Right renal cortex interstitium (tissue), 3 donors: ENCODE results near the gene UPK3B. TPM values are rescaled to one million over a fixed set of nuclear protein-coding genes. Genes with fewer than 3 reads are reported as not detected.
"Not testable (repeated sequence)": the region's sequence is repeated elsewhere in the genome, so short reads cannot be mapped to it uniquely, and the experiment has no call there.

Experiments
- DNase-seq, 3 donors: peaks; one replicate each; pipeline ENCODE4 v3.0.0-alpha.2; 2013; ENCODE audit warnings: low read depth in 3 of 3, low spot score in 2 of 3
- polyA plus RNA-seq, 3 donors: library from polyadenylated mRNA; unstranded; fragments of 120-200 nt; gene quantifications; one replicate each; pipeline ENCODE4 v1.2.1, GENCODE V29; 2013; ENCODE audit not compliant: insufficient read length in 3 of 3

UPK3B gene
- polyA plus RNA-seq, 3 donors = 0.17 to 1.9 (median 1.4) TPM

DNA sequence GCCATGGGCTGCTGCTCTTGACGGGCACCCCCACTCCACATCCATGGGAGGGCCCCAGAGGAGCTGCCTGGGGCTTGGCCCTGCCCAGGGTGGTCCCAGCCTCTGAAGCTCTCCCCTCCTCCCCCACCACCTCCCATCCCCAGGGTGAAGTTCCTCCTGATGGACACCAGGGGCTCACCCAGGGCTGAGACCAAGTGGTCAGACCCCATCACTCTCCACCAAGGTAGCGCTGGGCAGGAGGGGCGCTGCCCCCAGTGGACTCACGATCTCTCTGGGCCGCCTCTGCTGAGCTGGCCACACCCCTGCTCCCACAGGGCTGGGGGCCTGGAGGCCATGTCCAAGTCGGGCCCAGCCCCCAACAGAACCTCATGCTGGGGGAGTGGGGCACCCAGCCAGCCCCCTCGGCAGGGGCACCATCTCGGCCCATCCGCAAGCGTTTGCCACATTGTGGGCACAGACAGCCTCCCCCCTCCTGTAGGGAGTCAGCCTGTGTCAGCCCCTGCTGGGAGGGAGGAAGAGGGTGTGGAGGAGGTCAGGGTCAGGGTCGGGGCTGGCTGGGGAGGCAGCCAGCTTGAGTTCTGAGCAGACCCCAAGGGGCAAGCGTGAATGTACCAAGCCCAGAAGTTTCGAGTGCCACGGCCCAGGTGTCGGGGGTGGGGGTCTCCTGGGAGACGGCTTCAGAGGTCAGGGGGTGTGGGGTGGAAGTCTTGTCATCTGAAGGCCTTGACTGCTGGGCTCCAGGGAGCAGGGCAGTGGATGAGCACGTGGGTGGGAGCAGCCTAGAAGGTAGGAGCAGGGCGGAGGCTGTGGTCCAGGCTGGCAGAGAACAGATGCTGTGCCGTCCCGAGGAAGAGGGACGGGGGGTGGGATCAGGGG is 2.8 kb downstream of the UPK3B start:
- DNase-seq = no peak

DNA sequence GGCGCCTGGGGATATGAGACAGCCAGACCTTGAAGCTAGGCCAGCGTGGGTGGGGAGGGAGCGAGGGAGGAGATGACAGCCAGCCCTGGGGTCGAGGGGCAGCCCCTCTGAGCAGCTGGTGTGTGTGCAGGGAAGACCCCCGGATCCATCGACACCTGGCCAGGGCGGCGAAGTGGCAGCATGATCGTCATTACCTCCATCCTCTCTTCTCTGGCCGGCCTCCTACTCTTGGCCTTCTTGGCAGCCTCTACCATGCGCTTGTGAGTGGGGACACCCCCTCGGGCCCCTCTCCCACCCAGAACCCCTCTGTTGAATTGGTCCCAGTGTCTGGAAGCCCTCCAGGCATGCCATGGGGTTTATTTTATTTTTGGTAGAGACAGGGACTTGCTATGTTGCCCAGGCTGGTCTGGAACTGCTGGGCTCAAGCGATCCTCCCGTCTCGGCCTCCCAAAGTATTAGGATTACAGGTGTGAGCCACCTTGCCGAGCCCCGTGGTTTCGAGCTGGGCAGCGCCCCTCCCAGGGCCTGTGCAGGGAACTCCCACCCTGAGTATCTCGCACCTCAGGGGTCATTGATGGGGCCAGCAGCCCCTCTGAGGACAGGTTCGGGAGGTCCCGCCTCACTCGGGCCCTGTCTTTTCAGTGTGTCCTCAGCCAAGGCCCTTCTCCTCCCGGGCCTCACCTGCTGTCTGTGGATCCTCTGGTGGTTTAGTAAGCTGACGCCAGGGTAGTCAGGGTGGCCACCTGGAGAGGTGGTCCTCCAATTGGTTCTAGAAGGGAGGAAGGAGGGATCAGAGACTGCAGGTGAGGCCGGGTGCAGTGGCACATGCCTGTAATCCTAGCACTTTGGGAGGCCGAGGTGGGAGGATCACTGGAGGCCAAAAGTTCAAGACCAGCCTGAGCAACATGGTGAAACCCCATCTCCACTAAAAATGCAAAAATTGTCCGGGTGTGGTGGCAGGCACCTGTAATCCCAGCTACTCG is 3.8 kb downstream of the UPK3B start:
- DNase-seq = no peak

DNA sequence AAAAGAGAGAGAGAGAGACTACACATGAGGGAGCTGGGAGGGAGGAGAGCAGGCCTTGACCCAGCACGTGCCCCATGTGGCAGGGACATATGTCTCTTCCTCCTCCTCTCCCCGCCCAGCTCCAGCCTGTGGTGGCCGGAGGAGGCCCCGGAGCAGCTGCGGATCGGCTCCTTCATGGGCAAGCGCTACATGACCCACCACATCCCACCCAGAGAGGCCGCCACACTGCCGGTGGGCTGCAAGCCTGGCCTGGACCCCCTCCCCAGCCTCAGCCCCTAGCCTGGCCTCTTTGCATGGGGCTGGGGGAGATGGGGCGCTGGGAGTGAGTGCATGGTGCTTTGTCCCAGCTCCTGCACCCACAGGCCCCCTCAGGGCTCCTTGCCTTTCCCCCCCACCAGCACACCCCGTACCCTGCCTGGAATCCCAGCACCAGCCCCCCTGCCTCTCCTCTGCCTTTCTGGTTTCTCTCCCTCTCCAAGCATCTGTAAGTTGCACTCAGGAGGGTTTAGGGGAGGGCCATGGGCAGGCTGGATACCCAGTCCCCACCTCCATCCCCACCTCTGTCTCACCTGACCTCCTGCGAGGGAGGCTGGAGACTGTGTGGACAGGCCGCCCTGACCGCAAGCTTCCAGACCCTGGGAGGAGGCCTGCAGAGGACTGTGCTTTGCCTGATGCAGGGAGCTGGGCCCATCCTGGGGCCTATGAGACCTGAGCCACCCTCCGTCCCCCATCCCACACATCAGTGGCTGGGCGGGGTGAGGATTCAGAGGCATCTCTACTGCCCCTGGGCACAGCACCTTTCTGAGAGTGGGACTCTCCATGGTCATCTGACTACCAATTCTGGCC is 4.8 kb downstream of the UPK3B start:
- no peak for DNase-seq

DNA sequence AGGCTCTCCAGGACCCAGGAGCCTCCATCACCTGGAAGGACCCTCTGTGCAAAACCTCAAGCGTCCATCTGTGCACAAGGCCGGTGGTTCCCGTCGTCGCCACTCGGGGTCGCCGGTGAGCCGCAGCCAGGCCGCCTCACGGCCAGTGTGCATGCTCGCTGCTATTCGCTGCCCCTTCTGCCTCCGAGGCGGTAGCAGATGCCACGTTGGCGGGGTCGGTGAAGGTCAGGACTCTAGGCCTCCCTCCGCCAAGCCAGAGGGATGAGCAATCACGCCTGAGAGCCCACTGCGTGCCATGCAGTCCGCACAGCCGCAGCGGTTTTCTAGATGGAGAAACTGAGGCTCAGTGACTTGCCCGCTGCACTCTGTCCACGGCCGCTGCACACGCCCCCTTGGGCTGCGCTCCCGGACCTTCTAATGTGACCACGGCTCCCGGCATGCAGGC is 5.7 kb downstream of the UPK3B start:
- no peak for DNase-seq

DNA sequence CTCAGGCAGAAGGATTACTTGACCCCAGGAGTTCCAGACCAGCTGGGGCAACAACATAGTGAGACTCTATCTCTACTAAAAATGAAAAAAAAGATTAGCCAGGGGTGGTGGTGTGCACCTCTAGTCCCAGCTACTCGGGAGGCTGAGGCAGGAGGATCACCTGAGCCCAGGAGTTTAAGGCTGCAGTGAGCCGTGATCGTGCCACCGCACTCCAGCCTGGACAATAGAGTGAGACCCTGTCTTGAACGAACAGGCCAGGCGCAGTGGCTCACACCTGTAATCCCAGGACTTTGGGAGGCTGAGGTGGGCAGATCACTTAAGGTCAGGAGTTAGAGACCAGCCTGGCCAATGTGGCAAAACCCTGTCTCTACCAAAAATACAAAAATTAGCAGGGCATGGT is 6.6 kb downstream of the UPK3B start:
- DNase-seq = not testable (repeated sequence)

DNA sequence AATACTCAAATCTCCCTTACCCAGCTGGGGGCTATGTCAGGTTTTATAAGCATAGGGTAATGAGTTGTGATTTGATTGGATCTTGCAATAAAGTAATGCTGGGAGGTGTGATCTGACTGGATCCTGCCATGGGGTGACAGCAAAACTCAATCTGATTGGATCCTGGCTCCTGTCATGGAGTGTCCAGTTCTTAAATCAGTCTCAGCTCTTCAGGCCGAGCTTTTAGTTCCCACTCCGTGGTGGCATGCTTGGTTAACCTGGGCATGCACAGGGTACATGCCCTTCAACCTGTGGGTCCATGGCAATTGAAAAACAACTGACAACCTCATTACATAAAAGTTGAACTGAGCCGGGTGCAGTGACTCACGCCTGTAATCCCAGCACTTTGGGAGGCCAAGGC is 15.8 kb downstream of the UPK3B start:
- DNase-seq = not testable (repeated sequence)

DNA sequence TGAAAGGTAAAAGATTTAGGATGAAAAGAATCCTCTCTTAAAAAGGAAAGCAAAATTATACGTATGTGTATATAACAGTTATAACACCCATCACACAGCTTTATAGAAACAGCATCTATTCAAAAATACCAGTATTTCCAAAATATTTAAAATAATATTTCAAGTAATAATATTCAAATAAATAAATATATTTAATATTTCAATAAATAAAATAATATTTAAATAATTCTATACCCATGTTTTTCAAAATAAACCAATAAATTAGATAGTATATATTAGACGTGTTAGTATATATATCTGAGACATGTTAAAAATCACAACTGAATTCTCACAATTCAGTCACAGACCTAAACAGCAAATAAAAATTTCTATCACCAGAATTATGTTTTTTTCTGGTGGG is 21.3 kb downstream of the UPK3B start:
- not testable (repeated sequence) for DNase-seq

DNA sequence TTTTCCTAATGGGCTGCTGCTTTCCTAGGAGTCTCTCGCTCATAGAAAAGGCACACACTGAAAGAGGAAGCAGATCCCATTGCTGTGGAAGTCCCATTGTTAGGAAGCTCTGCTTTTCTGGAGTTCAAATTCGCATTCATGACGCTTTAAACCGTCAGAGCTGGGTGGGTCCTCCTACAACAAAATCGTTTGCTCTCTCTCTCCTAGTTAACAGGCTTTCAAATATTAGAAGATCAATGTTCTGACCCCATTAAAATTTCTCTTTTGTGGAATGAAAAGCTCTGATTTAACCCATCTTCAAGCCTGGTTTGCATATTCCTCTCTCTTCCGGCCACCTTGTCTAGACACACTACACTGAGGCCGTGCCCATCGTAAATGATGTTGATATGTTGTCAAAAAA is 32.8 kb downstream of the UPK3B start, which contains the start of gene SPDYE16:
SPDYE16 (minus strand) TSS at position 101 of the 400 bp plus-strand sequence. CDS start 1,838 bp downstream, outside the sequence.
- DNase-seq = not testable (repeated sequence)

DNA sequence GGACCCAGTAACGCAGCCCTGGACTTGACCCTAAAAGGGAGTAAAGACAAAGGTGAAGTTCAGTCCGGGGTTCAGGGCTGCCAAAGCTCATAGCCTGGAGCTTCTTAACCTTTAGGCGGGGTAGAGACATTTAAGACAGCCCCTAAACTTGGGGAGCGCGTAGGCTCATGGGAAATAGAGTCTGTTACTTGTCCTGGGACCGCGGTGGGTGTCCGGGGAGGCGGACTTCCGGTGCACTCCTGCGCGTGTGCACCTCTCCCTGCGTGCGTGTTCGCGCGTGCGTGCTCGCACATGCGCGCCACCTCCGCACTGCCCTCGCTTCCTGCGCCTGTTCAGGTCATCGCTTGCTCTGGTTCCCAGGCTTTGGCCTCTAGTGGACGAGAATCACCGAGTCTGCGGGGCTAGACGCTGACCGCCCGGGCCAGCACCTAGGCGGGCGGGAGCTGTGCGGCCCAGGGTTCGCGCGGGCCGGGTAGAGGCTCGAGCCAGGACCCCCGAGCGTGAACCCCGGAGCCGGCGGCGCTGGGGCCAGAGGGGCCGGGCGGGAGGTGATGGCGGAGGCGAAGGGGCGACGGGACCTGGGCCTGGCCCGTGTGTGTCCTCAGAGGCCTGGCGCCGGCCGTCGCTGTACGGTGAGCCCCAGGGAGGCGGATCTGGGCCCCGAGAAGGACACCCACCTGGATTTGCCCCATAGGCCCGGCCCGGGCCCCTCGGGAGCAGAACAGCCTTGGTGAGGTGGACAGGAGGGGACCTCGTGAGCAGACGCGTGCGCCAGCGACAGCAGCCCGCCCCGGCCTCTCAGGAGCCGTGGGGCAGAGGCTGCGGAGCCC is 38.9 kb downstream of the UPK3B start:
- peak; percentile 58 to 69 (median 63) for DNase-seq

DNA sequence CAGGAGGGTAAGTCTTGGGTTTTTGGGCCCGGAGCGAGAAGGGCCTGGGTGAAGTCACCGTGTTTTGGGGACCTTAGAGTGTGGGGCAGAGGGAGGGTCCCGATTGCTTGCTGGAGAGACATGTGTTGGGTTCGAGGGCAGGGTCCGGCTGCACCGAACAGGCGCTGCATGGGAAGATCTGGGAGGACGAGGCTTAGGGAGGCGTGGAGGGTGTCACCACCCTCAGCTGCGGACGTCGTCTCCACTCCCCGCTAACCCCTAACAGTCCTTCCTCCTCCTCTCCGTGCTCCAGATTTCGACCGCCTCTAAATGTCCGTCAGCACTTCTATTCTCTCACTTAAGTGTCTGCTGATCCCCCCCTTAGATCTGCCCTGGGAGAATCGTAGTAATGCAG is 39.5 kb downstream of the UPK3B start:
- not testable (repeated sequence) for DNase-seq

DNA sequence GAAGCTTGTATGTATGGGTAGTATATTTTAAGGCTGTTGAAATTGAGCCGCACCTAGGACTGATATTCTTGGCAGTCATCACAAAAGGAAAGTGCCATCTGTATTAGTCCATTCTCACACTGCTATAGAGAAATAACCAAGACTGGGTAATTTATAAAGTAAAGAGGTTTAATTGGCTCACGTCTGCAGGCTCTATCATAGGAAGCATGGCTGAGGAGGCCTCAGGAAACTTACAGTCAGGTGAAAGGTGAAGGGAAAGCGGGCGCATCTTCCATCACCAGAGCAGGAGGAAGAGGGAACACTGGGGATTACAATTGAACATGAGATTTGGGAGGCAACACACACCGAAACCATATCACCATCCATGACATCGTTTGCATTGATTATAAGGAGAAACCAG is 41.6 kb downstream of the UPK3B start:
- DNase-seq = not testable (repeated sequence)

DNA sequence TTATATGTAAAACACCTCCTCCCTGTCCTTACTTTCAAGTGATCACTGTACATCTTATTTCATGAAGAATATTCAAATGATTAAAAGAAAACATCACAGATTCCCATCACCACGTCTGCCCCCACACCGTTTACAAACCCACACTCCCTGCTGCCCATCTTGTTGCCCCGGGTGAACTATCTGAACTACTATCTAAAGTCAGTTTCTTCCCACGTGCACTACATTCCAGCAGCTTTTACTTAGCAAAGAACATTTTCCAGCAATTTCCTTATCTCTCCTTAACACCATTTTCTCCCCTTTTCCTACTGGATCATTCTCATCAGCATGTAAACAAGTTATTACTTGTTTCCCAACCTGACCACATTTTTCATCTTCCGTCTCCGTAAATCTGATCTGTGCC is 49.3 kb downstream of the UPK3B start:
- not testable (repeated sequence) for DNase-seq

DNA sequence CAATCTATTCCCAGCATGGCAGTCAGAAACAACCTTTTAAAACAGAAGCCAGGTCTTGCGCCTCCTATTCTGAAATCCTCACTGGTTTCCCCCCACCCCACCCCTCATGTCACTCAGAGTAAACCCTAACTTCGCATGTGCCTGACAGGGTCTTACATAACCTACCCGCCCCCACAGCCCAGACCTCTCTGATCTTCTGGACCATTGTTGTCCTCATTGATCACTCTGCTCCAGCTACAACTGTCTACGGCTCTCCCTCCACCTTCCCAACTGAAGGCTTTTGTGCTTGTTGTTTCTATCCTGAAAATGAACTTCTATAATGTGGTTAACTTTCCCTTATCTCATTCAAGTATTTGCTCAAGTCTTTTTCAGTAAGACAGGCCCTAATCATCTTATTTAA is 49.8 kb downstream of the UPK3B start:
- not testable (repeated sequence) for DNase-seq

DNA sequence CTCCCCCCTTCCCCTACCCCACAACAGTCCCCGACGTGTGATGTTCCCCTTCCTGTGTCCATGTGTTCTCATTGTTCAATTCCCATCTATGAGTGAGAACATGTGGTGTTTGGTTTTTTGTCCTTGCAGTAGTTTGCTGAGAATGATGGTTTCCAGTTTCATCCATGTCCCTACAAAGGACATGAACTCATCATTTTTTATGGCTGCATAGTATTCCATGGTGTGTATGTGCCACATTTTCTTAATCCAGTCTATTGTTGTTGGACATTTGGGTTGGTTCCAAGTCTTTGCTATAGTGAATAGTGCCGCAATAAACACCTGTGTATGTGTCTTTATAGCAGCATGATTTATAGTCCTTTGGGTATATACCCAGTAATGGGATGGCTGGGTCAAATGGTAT is 51.0 kb downstream of the UPK3B start:
- not testable (repeated sequence) for DNase-seq

DNA sequence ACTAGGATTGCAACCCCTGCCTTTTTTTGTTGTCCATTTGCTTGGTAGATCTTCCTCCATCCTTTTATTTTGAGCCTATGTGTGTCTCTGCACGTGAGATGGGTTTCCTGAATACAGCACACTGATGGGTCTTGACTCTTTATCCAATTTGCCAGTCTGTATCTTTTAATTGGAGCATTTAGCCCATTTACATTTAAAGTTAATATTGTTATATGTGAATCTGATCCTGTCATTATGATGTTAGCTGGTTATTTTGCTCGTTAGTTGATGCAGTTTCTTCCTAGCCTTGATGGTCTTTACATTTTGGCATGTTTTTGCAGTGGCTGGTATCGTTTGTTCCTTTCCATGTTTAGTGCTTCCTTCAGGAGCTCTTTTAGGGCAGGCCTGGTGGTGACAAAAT is 54.6 kb downstream of the UPK3B start:
- not testable (repeated sequence) for DNase-seq
